HepG2 (cell line): ENCODE data around the gene GRB10. TPM values are rescaled to one million over a fixed set of nuclear protein-coding genes. Genes with fewer than 3 reads are reported as not detected.

Source experiments
- CHCHD3 ChIP-seq: sonication (generic); formaldehyde crosslinking; IDR thresholded peaks from 2 replicates; pipeline ENCODE4 v1.8.0; 2022; ENCODE audit warnings: mild to moderate bottlenecking, missing genetic modification reagents, moderate library complexity
- ELK4 ChIP-seq: sonication (generic); formaldehyde crosslinking; IDR thresholded peaks from 2 replicates; pipeline ENCODE4 v1.9.0; 2021; ENCODE audit warnings: missing genetic modification reagents, borderline replicate concordance
- FOXK1 ChIP-seq: sonication (generic); formaldehyde crosslinking; IDR thresholded peaks from 2 replicates; pipeline ENCODE4 v1.4.0; 2020; ENCODE audit warnings: low read depth, missing genetic modification reagents, borderline replicate concordance
- GMEB2 ChIP-seq: IDR thresholded peaks from 2 replicates; pipeline ENCODE4 v1.6.1; 2016; ENCODE audit warnings: missing biosample characterization, missing genetic modification reagents, low read depth
- HNF4G ChIP-seq, 2 experiments: sonication (generic) in 1 of 2; formaldehyde crosslinking in 1 of 2; IDR thresholded peaks; 2 replicates each; pipeline versions ENCODE4 v1.4.0 to v1.6.1; 2011 to 2020; ENCODE audit warnings: borderline replicate concordance in 2 of 2, low read depth in 2 of 2, mild to moderate bottlenecking in 2 of 2, low read length in 1 of 2, missing genetic modification reagents in 1 of 2, moderate library complexity in 1 of 2
- HOXA3 ChIP-seq: sonication (generic); formaldehyde crosslinking; IDR thresholded peaks from 2 replicates; pipeline ENCODE4 v1.5.0; 2020; ENCODE audit warnings: missing genetic modification reagents
- MAX ChIP-seq: IDR thresholded peaks from 2 replicates; pipeline ENCODE4 v1.6.1; 2012; ENCODE audit warnings: inconsistent platforms
- MBNL3 ChIP-seq: fragments of 250-450 bp; sonication (Bioruptor Pico); conservative IDR thresholded peaks from 2 replicates; pipeline ENCODE4 v1.8.0; 2022; ENCODE audit warnings: mild to moderate bottlenecking, inconsistent platforms
- NFIC ChIP-seq: IDR thresholded peaks from 2 replicates; pipeline ENCODE4 v1.6.1; 2012; ENCODE audit warnings: mild to moderate bottlenecking, low read length, inconsistent platforms
- PHB2 ChIP-seq: fragments of 450-650 bp; IDR thresholded peaks from 2 replicates; pipeline ENCODE4 v1.6.1; 2018; ENCODE audit not compliant: partially characterized antibody
- RBFOX2 ChIP-seq: fragments of 200-400 bp; formaldehyde crosslinking; IDR thresholded peaks from 2 replicates; pipeline ENCODE4 v1.6.1; 2017; ENCODE audit warnings: low read depth, mild to moderate bottlenecking, low read length
- RFXAP ChIP-seq: sonication (generic); formaldehyde crosslinking; IDR thresholded peaks from 2 replicates; pipeline ENCODE4 v1.4.0; 2020; ENCODE audit warnings: missing genetic modification reagents, borderline replicate concordance
- SALL1 ChIP-seq: sonication (generic); formaldehyde crosslinking; IDR thresholded peaks from 2 replicates; pipeline ENCODE4 v1.8.0; 2022; ENCODE audit warnings: mild to moderate bottlenecking, missing genetic modification reagents
- SAP130 ChIP-seq: IDR thresholded peaks from 2 replicates; pipeline ENCODE4 v1.6.1; 2016; ENCODE audit warnings: low read depth
- ZNF235 ChIP-seq: sonication (generic); formaldehyde crosslinking; IDR thresholded peaks from 2 replicates; pipeline ENCODE4 v1.8.1; 2023; ENCODE audit warnings: mild to moderate bottlenecking, missing genetic modification reagents, borderline replicate concordance
- ZNF251 ChIP-seq: sonication (generic); formaldehyde crosslinking; IDR thresholded peaks from 2 replicates; pipeline ENCODE4 v1.9.0; 2021; ENCODE audit warnings: mild to moderate bottlenecking, missing genetic modification reagents
- ZNF383 ChIP-seq: sonication (generic); formaldehyde crosslinking; IDR thresholded peaks from 2 replicates; pipeline ENCODE4 v1.4.0; 2020; ENCODE audit warnings: missing genetic modification reagents, mild to moderate bottlenecking, borderline replicate concordance
- ZNF546 ChIP-seq: sonication (generic); formaldehyde crosslinking; conservative IDR thresholded peaks from 2 replicates; pipeline ENCODE4 v1.8.1; 2023; ENCODE audit warnings: mild to moderate bottlenecking, missing genetic modification reagents
- ZNF570 ChIP-seq: sonication (generic); formaldehyde crosslinking; IDR thresholded peaks from 2 replicates; pipeline ENCODE4 v1.4.0; 2020; ENCODE audit warnings: mild to moderate bottlenecking, missing genetic modification reagents, borderline replicate concordance
- ZNF572 ChIP-seq: sonication (generic); formaldehyde crosslinking; IDR thresholded peaks from 2 replicates; pipeline ENCODE4 v1.5.1; 2020; ENCODE audit warnings: mild to moderate bottlenecking, missing genetic modification reagents
- ZNF605 ChIP-seq: sonication (generic); formaldehyde crosslinking; IDR thresholded peaks from 2 replicates; pipeline ENCODE4 v1.8.0; 2022; ENCODE audit warnings: mild to moderate bottlenecking, missing genetic modification reagents
- ZNF816 ChIP-seq: sonication (generic); formaldehyde crosslinking; IDR thresholded peaks from 2 replicates; pipeline ENCODE4 v1.8.0; 2022; ENCODE audit warnings: missing genetic modification reagents, mild to moderate bottlenecking, borderline replicate concordance
- polyA plus RNA-seq, 8 experiments: library from polyadenylated mRNA; depleted of rRNA in 3 of 8; stranded (reverse) in 7 of 8; unstranded in 1 of 8; fragments of >200 nt; fragmentation: Illumina TruSeq in 4 of 8; extraction: Trizol in 4 of 8; gene quantifications; 2 replicates each; pipeline versions ENCODE4 v1.2.1 to v1.2.3, GENCODE V29; 2011 to 2016; ENCODE audit warnings: low read depth in 4 of 8, missing spikeins in 1 of 8, mixed read lengths in 1 of 8; ENCODE audit not compliant: insufficient read depth in 1 of 8
- total RNA-seq, 5 experiments: library from RNA; depleted of rRNA; stranded (reverse); fragments of >200 nt; fragmentation: Illumina TruSeq; extraction: Trizol; gene quantifications; 2 replicates each; pipeline ENCODE4 v1.2.3, GENCODE V29; 2016; ENCODE audit warnings: low read depth in 1 of 5
- TF ChIP-seq, protein P1 (sequence below): sonication (generic); formaldehyde crosslinking; IDR thresholded peaks from 2 replicates; pipeline ENCODE4 v1.9.0; 2022; ENCODE audit warnings: missing genetic modification reagents, mild to moderate bottlenecking, borderline replicate concordance
- TF ChIP-seq, protein P2 (sequence below), 2 experiments: sonication (generic) in 1 of 2; formaldehyde crosslinking in 1 of 2; IDR thresholded peaks; 2 replicates each; pipeline versions ENCODE4 v1.4.0 to v1.6.1; 2018 to 2020; ENCODE audit warnings: missing genetic modification reagents in 2 of 2, borderline replicate concordance in 1 of 2, low read depth in 1 of 2, mild to moderate bottlenecking in 1 of 2, missing biosample characterization in 1 of 2

The GRB10 gene
- total and polyA plus RNA-seq, 2 of the 13 experiments (the other 11 are each of a cell fraction or from before 2014, with no cell fraction given): 4.0 to 6.8 TPM

- TF ChIP-seq RFXAP (no peak), ZNF251 (CRISPR knock-in tag) (no peak), MBNL3 (CRISPR knock-in tag) (no peak), ZNF570 (CRISPR knock-in tag) (no peak), ZNF572 (CRISPR knock-in tag) (no peak), SALL1 (CRISPR knock-in tag) (peak; percentile 71), GMEB2 (CRISPR knock-in tag) (no peak), RBFOX2 (no peak), PHB2 (no peak), ZNF235 (CRISPR knock-in tag) (no peak), ZNF546 (no peak), CHCHD3 (no peak), ZNF605 (no peak), SAP130 (CRISPR knock-in tag) (no peak), ZNF816 (CRISPR knock-in tag) (no peak), FOXK1 (CRISPR knock-in tag) (no peak), HOXA3 (CRISPR knock-in tag) (no peak; the same call in 1 of the 2 replicates), MAX (no peak), NFIC (peak; percentile 41; the same call in 1 of the 2 replicates), ELK4 (CRISPR knock-in tag) (no peak), ZNF383 (CRISPR knock-in tag) (no peak), HNF4G (IDR thresholded peaks at IDR 0.05; ENCODE audit: borderline replicate concordance, low read depth, low read length) (peak; percentile 49), HNF4G (CRISPR knock-in tag; IDR thresholded peaks at IDR 0.05; ENCODE audit: borderline replicate concordance, low read depth) (no peak)
- TF ChIP-seq, protein P1, sequence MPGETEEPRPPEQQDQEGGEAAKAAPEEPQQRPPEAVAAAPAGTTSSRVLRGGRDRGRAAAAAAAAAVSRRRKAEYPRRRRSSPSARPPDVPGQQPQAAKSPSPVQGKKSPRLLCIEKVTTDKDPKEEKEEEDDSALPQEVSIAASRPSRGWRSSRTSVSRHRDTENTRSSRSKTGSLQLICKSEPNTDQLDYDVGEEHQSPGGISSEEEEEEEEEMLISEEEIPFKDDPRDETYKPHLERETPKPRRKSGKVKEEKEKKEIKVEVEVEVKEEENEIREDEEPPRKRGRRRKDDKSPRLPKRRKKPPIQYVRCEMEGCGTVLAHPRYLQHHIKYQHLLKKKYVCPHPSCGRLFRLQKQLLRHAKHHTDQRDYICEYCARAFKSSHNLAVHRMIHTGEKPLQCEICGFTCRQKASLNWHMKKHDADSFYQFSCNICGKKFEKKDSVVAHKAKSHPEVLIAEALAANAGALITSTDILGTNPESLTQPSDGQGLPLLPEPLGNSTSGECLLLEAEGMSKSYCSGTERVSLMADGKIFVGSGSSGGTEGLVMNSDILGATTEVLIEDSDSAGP (CRISPR knock-in tag): no peak
- TF ChIP-seq, protein P2, sequence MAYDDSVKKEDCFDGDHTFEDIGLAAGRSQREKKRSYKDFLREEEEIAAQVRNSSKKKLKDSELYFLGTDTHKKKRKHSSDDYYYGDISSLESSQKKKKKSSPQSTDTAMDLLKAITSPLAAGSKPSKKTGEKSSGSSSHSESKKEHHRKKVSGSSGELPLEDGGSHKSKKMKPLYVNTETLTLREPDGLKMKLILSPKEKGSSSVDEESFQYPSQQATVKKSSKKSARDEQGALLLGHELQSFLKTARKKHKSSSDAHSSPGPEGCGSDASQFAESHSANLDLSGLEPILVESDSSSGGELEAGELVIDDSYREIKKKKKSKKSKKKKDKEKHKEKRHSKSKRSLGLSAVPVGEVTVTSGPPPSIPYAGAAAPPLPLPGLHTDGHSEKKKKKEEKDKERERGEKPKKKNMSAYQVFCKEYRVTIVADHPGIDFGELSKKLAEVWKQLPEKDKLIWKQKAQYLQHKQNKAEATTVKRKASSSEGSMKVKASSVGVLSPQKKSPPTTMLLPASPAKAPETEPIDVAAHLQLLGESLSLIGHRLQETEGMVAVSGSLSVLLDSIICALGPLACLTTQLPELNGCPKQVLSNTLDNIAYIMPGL (CRISPR knock-in tag; IDR thresholded peaks at IDR 0.05; ENCODE audit: borderline replicate concordance in 1 of 2, low read depth in 1 of 2): no peak
These were observed 24.8 kb downstream of the GRB10 start (continued) for GRCh38 chr7:50757703-50758390.
